Activated naive CD4-positive, alpha-beta T cell (primary cell): ENCODE measurements around the gene COL5A3.
A peak's percentile ranks its signal among the peaks of the same experiment; 100 is the strongest.
"Not testable (repeated sequence)": the region's sequence is repeated elsewhere in the genome, so short reads cannot be mapped to it uniquely, and the experiment has no call there.

Source experiments
- DNase-seq, 4 experiments: peaks; one replicate each; lab custom pipeline; 2025; lab: John Stamatoyannopoulos, UW

COL5A3 gene

GRCh38 chr19:9937001-9937411, 73.3 kb downstream of the COL5A3 start:
- DNase-seq: no peak

- no peak for DNase-seq
These were observed 73.8 kb downstream of the COL5A3 start, which contains the start of gene OLFM2 for GRCh38 chr19:9936326-9937000. OLFM2 (minus strand) TSS chr19:9936515; CDS start chr19:9936366, 149 bp downstream.

GRCh38 chr19:9935506-9936325, 74.6 kb downstream of the COL5A3 start:
- no peak for DNase-seq

GRCh38 chr19:9934132-9934950, 76.0 kb downstream of the COL5A3 start:
- DNase-seq: peak; percentile 64 to 80 (median 74)

- no peak for DNase-seq
These were observed 77.5 kb downstream of the COL5A3 start for GRCh38 chr19:9932835-9933234.

GRCh38 chr19:9931629-9932028, 78.7 kb downstream of the COL5A3 start:
- no peak for DNase-seq

- no peak for DNase-seq
These were observed 86.9 kb downstream of the COL5A3 start for GRCh38 chr19:9923440-9923839.

GRCh38 chr19:9922782-9923379, 87.4 kb downstream of the COL5A3 start:
- DNase-seq: not testable (repeated sequence)

GRCh38 chr19:9917321-9917720, 93.0 kb downstream of the COL5A3 start:
- DNase-seq: no peak

GRCh38 chr19:9916719-9917118, 93.6 kb downstream of the COL5A3 start:
- DNase-seq: no peak

GRCh38 chr19:9914315-9915207, 95.7 kb downstream of the COL5A3 start:
- DNase-seq: peak; percentile 42 to 77 (median 58)

- no peak for DNase-seq
These were observed 96.3 kb downstream of the COL5A3 start for GRCh38 chr19:9914001-9914314.

GRCh38 chr19:9913237-9914000, 96.9 kb downstream of the COL5A3 start:
- no peak for DNase-seq

- DNase-seq: no peak
These were observed 97.6 kb downstream of the COL5A3 start for GRCh38 chr19:9912551-9913236.

GRCh38 chr19:9911524-9912185, 98.6 kb downstream of the COL5A3 start:
- DNase-seq: no peak

- no peak for DNase-seq
These were observed 99.7 kb downstream of the COL5A3 start for GRCh38 chr19:9910625-9911024.
